IPS-NIHi11 (cell line): ENCODE measurements around the gene NR2E3.

Experiments
- DNase-seq: peaks from one replicate; pipeline ENCODE4 v3.0.0; 2012; ENCODE audit warnings: mixed read lengths, low spot score

The NR2E3 gene

DNA sequence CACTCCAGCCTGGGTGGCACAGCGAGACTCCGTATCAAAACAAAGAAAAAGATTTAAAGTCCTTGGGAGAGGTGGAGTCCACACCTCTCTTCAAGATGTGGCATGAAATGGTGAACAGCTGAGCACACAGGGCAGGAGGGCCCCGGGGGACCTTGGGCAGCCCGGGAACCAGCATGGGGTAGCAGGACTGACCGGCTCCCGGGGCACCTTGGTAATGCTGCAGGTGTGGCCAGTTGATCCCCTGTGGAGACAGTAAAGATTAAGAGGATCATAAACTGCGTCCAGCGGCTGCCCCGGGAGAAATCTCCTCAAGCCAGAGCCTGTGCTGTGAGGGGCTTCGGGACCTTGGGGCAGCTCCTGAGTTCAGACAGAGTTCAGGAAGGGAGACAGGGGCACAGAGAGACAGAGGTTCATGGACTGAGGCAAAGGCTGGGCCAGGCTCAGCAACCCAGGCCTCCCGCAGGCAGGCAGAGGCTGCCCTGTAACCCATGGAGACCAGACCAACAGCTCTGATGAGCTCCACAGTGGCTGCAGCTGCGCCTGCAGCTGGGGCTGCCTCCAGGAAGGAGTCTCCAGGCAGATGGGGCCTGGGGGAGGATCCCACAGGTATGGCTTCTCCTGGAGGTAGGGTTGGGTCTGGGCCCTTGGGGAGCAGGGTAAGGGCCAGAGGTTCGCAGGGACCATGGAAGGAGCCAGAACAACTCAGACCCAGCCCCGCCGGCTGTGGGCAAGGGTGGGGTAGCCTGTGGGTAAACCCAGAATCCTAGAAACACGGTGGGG lies at the start of gene NR2E3:
NR2E3 (plus strand) TSS at position 299 of the 780 bp plus-strand sequence; CDS start at position 489, 190 bp downstream.
- no peak for DNase-seq

DNA sequence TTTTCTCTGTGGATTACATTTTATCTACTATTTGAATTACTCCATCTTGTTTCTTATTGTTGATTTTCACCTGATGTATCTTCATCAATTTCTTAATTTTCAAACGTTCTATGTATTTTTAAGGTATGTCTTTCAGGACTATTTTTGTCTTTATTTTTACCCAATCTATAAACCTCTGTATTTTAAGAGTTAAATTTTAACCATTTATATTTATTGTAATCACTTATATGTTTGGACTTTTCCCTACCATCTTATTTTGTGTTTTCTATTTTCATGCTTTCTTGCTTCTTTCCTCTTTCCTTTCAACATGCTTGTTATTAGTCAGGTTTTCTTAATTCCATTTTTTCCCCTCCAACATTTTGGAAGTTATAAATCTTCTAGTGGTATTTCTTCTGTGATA lies 49.5 kb upstream of the NR2E3 start:
- DNase-seq = no peak

DNA sequence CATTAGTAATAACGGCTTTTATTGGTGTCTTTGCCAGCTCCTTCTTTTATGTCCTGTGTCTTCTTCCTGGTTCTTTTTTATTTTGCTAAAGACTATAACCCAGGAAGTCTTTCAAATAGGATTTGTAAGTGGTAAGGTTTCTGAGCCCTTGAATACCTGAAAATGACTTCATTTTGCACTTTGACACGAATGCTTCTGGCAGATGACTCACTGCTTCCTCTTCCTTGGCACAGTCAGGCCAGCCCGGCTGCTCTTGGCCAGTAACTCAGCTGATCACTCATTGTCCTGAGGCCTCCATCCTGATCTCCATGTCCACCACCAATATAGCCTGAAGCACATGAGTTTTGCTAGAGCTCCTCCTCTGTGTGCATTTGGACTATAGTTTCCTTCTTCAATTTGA lies 48.7 kb upstream of the NR2E3 start:
- no peak for DNase-seq

DNA sequence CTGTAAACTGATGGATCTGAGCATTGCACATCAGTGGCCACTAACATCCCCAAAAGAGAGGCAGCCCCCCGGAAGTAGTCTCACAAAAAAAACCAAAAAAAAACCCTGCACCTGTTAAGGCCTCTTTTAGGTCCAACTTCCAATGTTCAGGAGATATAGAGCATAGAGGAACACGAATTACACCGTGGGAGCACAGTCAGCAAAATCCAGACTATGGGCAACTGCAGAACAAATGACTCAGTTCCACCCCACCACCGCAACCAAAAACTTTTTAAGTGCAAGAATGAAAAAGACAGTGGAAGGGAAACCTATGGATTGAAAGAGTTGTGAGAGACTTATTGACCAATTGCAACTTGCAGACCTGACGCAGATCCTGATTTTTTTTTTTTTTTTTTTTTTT lies 42.2 kb upstream of the NR2E3 start:
- no peak for DNase-seq

DNA sequence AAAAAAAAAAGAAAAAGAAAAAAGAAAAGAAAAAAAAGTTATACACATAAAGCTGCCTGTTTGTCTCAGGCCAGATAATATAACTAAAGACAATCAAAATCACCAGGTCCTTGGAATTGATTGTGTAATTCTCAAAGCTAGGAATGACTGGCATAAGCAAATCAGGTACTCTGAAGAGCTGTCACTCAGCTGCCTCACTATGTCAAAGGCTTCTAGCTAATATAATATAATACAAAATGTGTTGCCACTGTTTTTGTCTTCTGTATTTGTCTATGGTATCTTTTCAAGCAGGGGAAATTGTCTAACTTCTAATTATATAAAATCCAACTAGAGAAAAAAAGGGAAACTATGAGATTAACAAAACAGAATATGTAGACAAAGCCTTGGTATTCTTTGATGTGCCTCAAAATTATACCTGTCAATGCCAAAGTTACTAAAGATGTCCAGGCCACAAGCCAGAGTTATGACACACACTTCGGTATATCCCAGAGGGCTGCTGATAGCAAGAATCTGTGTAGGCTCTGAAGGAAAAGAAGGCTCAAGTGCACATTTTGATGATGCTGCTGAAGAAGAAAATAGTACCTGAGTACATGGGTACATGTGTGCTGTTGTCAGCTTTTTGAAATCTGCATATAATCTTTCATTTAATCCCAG lies 37.0 kb upstream of the NR2E3 start:
- DNase-seq = no peak

DNA sequence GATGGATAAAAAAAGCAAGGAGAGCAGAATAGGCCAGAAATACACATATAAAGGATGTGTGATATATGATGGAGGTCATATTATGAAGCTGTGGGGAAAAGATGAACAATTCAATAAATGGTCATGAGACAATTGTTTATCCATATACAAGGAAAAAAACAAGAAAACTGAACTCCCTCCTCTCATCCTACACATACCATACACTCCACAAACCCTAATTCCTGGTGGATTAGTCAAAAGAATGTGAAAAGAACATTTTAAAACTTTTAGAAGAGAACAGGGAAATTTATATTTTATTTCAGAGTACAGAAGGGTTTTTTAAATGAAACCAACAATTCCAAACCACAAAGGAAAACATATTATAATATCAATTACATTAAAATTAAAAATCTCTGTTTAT lies 34.5 kb upstream of the NR2E3 start:
- no peak for DNase-seq

DNA sequence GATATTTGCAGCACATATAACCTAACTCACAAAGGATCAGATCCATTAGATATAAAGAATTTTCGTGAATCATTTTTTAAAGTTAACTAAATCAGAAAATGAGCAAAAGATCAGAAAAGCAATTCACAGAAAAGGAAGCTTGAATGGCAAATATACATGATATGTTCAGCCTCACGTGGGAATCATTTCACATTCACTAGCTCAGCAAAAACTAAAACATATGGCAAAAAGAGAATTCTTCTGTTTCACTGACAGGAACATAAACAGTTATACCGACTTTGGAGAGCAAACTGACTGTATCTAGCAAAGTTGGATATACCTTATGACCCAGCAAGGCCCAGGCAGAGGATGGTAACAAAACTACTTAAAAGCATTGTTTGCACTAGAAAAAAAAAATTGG lies 34.0 kb upstream of the NR2E3 start:
- DNase-seq = no peak

GRCh38 chr15:71777216-71777943 lies 33.0 kb upstream of the NR2E3 start:
- DNase-seq = no peak

GRCh38 chr15:71779073-71779797 lies 31.1 kb upstream of the NR2E3 start:
- DNase-seq = no peak

GRCh38 chr15:71780115-71780976 lies 30.0 kb upstream of the NR2E3 start:
- DNase-seq = peak; percentile 84

DNA sequence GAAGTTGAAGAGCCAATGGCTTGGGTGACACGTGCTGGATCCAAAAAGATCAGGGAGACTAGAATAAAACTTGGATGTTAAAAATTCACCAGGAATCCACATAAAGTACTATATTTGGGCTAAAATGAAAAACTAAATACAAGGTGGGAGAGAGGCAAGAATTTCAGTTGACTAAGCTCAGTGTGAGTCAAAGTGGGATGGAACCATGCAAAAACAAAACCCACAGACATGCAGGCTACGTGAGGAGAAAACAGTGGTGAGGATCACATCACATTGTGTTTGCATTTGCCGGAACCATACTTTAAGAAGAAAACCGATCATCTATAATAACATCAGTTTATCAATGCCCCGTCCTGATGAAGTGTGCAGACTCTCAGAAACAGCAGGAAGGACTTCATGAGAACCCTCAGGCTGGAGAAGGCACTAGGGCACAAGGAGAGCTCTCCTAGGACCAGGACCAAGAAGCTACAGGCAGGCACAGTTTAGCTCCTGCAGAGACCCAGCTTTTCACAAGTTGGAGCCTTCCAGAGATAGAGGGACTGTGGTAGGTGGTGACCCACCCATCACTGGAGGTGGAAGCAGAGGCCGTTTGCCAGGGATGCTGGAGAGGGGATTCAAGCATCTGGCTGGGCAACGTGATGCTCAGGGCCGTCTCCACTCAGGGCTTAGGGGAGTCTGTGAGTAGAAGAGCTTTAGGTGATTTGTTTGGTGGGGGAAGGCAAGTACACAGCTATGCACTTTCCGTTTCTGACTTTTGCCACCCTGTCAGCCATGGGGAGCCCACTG lies 29.0 kb upstream of the NR2E3 start:
- no peak for DNase-seq

DNA sequence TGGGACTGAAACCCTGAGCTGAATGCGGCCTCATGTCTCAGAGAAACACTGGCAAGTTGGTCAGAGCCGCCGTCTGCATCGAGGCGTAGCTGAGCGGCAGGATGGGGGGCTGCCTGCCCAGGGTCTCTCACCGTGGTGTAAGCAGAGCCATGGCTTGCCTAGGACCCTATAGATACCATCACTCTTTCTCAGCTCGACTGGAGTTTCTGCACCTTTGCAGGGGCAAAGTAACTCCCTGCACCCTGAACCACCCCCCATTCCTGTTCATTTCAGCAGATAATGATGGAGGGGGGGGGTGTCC lies 28.4 kb upstream of the NR2E3 start:
- no peak for DNase-seq

DNA sequence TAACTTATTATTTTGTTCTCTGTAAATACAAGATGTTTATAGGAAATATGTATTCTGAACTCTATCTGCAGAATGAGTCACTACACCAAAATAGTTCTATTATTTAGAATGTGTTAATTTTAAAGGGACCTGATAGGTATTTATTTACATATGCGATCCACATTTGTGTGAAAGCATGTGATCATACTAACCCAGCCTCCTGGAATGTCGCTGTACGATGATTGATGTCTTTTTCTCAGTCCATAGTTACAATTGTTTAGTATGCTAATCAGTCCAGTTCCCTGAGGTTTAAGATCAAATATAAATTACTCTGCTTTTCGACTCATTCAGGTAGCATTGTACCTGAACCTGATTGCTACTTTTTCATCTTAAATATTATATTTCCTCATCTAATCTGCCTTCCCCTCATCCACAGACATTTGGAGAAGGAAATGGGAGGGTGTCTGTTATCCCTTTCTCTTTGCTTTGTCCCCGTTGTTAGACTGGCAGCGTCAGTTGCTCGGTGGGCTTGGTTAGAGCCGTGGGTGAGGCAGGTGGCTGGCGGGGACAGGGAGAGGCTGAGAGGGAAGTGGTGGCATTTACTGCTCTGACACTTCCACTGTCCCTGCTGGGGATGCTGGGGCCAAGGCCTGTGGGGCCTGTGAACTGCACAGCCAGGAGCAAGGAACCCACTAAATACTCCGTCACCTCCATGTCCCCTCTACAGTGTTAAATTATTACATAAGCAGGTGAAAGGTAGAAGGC lies 27.8 kb upstream of the NR2E3 start:
- DNase-seq = no peak

- DNase-seq = peak; percentile 70
These were observed 25.6 kb upstream of the NR2E3 start for GRCh38 chr15:71784719-71785118.

DNA sequence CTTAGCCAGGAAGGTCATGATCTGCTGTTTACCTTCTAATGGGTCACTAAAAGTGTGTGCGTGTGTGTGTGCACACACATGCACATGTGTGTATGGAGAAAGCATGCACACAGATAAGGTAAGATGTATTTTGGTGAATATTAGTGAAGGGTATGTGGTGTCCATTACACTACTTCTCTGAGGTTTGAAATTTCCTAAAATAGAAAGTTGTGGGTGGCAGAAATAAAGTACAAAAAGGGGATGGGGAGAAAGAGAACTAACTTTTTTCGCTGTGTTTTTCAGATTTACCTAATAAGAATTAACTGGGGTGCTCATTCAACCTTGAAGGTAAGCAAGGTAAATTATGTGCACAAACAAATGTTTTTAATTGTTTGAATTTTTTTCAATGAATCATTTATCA lies 24.4 kb upstream of the NR2E3 start:
- no peak for DNase-seq

DNA sequence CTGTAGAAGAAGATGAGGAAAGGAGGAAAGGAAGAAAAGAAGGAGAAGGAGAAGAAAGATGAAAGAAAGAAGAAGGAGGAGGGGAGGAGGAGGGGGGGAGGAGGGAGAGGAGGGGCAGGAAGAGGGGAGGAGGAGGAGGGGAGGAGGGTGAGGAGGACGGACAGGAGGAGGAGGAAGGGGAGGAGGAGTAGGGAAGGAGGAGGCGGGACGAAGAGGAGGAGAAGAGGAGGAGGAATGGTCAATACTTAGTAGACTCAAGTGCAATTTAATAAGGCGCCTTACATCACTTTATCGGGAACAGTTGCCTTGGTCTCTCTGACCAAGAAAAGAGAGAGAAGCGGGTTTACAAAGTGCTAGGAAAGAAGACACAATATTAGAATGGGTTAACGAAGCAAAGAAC lies 23.7 kb upstream of the NR2E3 start:
- DNase-seq = no peak

DNA sequence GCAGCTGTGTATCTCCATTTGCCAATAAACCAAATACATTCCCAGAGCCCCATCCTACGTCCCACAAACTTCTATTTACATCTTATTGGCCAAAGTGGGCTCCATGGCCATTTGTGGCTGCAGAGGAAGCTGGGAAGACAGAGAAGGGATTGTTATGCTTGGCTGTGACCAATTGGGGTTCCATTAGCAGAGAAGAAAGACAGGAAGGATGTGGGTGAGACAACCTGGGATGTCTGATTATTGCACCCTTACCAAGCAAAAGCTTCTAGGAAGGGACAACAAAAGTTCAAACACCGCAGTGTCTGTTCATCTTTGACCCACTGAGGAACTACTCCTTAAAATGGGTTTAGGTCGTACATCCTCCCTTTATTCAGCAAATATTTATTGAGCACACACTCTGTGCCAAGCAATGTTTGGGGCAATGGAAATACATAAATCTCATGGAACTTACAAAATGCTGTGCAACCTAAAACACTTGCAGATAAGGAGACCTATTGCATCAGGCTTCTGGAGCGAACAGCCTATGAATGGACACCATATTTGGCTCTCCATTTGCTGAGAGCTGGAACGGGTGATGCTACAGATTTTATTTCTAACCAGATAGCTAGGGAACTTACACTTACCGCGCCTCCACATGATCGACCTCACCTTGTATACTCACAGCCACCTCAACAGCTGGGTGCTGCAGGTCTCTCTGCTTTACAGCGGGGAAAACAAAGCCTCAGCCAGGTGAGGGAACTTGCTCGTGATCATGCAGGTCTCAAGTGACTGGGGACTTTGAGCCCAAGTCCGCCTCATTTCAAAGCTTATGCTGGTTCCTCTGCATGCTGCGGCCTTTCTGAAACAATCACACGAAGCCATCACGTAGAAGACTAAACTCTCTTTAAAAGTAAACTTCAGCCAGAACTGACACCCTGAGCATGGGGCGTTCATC lies 21.4 kb upstream of the NR2E3 start:
- DNase-seq = no peak

DNA sequence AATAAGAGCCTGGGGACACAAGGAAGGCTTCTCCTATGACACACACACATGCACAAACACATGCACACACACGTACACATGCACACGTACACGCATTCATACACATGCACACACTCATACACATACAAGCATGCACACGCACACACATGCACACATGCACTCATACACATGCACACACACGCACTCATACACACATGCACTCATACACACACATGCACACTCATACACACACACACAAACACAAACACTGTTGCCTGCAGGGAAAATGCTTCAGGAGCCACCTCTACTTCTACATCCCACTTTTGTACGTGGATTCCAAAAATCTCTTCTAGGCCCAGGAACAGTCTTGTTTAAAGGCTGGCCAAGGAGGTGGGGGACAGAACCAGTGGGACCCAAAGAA lies 20.7 kb upstream of the NR2E3 start:
- no peak for DNase-seq

- no peak for DNase-seq
These were observed 20.3 kb upstream of the NR2E3 start for GRCh38 chr15:71790081-71790480.
